Type B pancreatic cell (in vitro differentiated cells): ENCODE data around the gene KLF16. TPM values are rescaled to one million over a fixed set of nuclear protein-coding genes. Genes with fewer than 3 reads are reported as not detected.

Experiments
- DNase-seq: peaks from one replicate; pipeline ENCODE4 v3.0.0; 2021; ENCODE audit warnings: mixed read lengths; ENCODE audit not compliant: unreplicated experiment; ENCODE audit errors: extremely low spot score
- H3K27ac Mint-ChIP-seq: 2 replicates; pipeline ENCODE4 v1.8.0; 2021; ENCODE audit warnings: mild to moderate bottlenecking, mixed read lengths
- H3K27me3 Mint-ChIP-seq: 2 replicates; pipeline ENCODE4 v1.8.0; 2021; ENCODE audit warnings: mixed read lengths
- H3K36me3 Mint-ChIP-seq: 2 replicates; pipeline ENCODE4 v1.8.0; 2021; ENCODE audit warnings: mixed read lengths
- H3K4me1 Mint-ChIP-seq: one replicate; pipeline ENCODE4 v1.8.0; 2021; ENCODE audit warnings: mixed read lengths; ENCODE audit not compliant: unreplicated experiment
- H3K4me3 Mint-ChIP-seq: 2 replicates; pipeline ENCODE4 v1.8.0; 2021; ENCODE audit warnings: mild to moderate bottlenecking, mixed read lengths
- H3K9me3 Mint-ChIP-seq: 2 replicates; pipeline ENCODE4 v1.8.0; 2021; ENCODE audit warnings: mixed read lengths
- total RNA-seq: library from RNA; stranded (reverse); gene quantifications from 2 replicates; pipeline ENCODE4 v1.2.1, GENCODE V29; 2021; ENCODE audit warnings: low replicate concordance
- TF ChIP-seq, protein P1 (sequence below): fragments of 200-600 bp; sonication (generic); conservative IDR thresholded peaks from 2 replicates; pipeline ENCODE4 v1.5.0; 2021; ENCODE audit warnings: antibody characterized with exemption, mild to moderate bottlenecking

The KLF16 gene
- total RNA-seq, 1 donor from 2014 or later: 17.9 TPM

DNA sequence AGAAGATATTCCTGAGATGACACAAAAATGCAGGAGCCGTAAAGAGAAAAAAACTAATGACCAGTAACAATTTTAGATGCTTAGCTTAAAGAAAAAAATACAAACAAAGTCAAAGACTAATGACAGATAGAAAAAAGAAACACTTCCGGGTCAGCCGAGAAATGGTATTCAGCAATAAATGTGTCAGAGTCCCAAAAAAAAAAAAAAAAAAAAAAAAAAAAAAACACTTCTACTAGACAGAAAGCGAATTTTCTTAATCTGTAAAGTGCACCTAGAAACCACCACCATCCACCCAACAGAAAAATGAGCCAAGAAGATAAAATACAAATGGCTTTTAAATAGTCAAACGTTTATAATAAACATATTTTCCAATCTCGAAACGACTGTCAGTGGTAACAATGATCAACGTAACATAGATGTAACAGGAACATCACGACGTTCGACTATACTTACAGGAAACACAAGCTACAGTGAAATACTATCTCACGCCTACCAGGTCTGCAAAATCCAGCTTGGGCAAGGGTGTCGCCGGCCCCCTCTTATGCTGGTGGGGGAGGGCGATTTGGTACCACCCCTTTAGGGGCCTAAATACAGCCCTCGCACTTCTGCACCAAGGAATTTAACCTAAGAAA lies 11.3 kb upstream of the KLF16 start:
- H3K4me3 Mint-ChIP-seq: peak overlapping the region; percentile 98
- H3K27me3 Mint-ChIP-seq: no peaks in the 10 kb centered on the region
- no peaks in the 10 kb centered on the region for H3K9me3 Mint-ChIP-seq
- no peak for DNase-seq
- H3K36me3 Mint-ChIP-seq: no peaks in the 10 kb centered on the region
- peak overlapping the region; percentile 89 for H3K27ac Mint-ChIP-seq
- TF ChIP-seq, protein P1, sequence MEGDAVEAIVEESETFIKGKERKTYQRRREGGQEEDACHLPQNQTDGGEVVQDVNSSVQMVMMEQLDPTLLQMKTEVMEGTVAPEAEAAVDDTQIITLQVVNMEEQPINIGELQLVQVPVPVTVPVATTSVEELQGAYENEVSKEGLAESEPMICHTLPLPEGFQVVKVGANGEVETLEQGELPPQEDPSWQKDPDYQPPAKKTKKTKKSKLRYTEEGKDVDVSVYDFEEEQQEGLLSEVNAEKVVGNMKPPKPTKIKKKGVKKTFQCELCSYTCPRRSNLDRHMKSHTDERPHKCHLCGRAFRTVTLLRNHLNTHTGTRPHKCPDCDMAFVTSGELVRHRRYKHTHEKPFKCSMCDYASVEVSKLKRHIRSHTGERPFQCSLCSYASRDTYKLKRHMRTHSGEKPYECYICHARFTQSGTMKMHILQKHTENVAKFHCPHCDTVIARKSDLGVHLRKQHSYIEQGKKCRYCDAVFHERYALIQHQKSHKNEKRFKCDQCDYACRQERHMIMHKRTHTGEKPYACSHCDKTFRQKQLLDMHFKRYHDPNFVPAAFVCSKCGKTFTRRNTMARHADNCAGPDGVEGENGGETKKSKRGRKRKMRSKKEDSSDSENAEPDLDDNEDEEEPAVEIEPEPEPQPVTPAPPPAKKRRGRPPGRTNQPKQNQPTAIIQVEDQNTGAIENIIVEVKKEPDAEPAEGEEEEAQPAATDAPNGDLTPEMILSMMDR: no peak
- peaks cover 16% of the 10 kb centered on the region for H3K4me1 Mint-ChIP-seq

DNA sequence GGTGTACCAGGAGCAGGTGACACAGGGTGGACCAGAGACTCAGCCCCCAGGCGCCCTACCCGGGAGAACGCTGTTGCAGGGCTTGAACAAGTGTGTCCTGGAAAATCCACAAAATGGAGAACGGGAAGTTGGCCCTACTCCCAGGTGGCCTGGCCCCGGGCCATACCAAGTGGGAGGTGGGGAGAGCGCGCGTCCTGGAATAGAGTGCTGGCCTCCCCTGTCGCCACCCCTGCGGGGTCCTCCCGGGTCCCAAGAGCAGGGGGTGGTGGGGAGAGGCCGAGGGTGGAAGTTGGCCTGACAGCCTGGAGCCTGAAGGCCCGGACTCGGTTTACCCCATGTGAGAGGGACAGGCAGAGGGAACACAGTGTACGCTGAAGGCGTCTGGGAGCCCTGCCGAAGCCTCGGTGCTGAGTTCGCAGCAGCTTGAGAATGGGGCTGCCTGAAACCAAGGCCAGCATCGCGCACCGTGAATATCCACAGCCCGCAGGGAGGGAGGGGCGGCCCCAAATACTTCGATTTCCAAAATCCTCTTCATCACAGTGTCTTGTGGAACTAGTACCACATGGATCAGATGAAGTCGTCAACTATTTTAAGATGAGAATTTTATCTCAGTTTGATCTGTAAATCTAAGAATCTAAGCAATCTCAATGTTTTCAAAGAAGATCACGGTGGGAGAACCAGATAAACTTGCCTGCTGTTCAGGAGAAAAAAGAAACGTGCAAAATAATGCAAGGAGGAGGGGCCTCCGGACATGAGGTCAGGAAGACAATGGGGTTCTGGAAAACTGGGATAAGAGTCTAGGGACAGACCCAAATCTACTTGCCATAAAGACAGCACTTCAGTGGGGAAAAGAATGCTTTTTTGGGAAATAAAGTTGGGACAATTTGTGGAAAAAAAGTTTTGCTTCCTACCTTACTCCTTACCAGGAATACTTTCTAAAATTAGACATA lies 10.4 kb upstream of the KLF16 start:
- Mint-ChIP-seq H3K9me3 (no peaks in the 10 kb centered on the region), H3K27me3 (no peaks in the 10 kb centered on the region), H3K4me1 (peaks cover 16% of the 10 kb centered on the region), H3K36me3 (no peaks in the 10 kb centered on the region), H3K4me3 (peak overlapping the region; percentile 98), H3K27ac (peak overlapping the region; percentile 89)
- TF ChIP-seq, protein P1: no peak
- DNase-seq: no peak

DNA sequence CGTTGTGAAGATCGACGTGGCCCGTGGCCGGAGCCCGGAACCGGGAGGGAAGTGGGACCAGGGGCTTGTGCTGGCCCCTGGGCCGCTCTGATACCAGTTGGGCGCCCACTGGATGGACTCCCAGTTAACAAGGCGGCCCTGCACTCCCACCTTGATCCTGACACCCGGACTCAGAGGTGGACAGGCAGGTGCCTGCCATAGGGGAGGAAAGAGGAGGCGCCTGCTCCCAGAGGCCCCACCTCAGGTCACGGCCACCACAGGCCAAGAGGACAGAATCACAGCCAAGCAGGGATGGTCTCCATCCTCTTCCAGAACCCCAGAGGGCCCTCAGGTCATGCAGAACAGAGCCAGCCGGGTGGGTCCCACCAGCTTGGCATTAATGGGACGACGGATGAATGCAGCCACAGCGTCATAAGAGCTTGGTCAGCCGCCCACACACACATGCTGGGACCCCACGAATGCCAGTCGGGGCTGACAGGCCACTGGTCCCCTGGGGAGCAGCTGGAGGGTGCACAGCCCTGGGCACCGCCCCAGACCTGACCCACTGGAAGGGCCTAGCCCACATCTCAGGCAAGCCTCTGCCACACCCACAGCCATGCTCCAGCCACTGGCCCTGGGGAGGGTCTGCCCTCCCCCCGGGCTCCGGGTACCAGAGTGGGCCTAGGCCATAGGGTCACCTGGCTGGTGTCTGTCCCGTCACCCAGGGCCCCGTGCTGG lies 9.6 kb upstream of the KLF16 start:
- H3K4me3 Mint-ChIP-seq: peak overlapping the region; percentile 20
- no peaks in the 10 kb centered on the region for H3K27me3 Mint-ChIP-seq
- no peak overlapping the region for H3K27ac Mint-ChIP-seq
- H3K4me1 Mint-ChIP-seq: peaks cover 16% of the 10 kb centered on the region
- TF ChIP-seq, protein P1: no peak
- no peaks in the 10 kb centered on the region for H3K9me3 Mint-ChIP-seq
- no peaks in the 10 kb centered on the region for H3K36me3 Mint-ChIP-seq
- no peak for DNase-seq

- Mint-ChIP-seq H3K36me3 (no peaks in the 10 kb centered on the region), H3K27me3 (no peaks in the 10 kb centered on the region), H3K4me3 (no peak overlapping the region), H3K27ac (no peak overlapping the region), H3K9me3 (no peaks in the 10 kb centered on the region), H3K4me1 (peaks cover 16% of the 10 kb centered on the region)
- TF ChIP-seq, protein P1: no peak
- DNase-seq: no peak
These were observed 8.3 kb upstream of the KLF16 start for GRCh38 chr19:1871630-1872029.

DNA sequence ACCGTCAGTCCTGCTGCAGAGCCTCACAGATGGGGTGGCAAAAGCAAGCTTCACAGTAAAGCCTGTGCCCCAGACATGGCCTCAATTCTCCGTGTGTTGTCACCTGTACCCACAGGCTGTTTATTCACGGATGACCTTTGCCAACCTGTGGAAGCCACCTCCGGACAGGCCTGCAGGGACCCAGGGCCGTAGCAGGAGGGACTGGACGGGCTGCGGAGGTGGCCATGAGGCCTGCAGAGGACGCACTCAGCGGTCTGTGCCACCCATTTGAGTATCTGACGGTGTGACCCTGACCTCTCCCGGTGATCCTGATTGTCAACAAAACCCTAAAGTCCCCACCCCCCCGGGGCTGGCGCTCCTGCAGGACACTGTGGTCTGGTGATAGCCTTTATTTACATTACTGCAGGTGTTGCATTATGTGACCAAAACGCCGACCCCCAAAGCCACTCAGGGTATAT lies 7.8 kb upstream of the KLF16 start:
- Mint-ChIP-seq H3K27ac (no peak overlapping the region), H3K27me3 (no peaks in the 10 kb centered on the region), H3K4me3 (no peak overlapping the region), H3K36me3 (no peaks in the 10 kb centered on the region), H3K9me3 (no peaks in the 10 kb centered on the region), H3K4me1 (peaks cover 16% of the 10 kb centered on the region)
- TF ChIP-seq, protein P1: no peak
- DNase-seq: no peak
